ENCODE measurements around the gene DELE1.

Gene DELE1, protein sequence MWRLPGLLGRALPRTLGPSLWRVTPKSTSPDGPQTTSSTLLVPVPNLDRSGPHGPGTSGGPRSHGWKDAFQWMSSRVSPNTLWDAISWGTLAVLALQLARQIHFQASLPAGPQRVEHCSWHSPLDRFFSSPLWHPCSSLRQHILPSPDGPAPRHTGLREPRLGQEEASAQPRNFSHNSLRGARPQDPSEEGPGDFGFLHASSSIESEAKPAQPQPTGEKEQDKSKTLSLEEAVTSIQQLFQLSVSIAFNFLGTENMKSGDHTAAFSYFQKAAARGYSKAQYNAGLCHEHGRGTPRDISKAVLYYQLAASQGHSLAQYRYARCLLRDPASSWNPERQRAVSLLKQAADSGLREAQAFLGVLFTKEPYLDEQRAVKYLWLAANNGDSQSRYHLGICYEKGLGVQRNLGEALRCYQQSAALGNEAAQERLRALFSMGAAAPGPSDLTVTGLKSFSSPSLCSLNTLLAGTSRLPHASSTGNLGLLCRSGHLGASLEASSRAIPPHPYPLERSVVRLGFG
- 114 reads per million, percentile 85 among the genes with 10 or more reads in this experiment for total RNA-seq

DNA sequence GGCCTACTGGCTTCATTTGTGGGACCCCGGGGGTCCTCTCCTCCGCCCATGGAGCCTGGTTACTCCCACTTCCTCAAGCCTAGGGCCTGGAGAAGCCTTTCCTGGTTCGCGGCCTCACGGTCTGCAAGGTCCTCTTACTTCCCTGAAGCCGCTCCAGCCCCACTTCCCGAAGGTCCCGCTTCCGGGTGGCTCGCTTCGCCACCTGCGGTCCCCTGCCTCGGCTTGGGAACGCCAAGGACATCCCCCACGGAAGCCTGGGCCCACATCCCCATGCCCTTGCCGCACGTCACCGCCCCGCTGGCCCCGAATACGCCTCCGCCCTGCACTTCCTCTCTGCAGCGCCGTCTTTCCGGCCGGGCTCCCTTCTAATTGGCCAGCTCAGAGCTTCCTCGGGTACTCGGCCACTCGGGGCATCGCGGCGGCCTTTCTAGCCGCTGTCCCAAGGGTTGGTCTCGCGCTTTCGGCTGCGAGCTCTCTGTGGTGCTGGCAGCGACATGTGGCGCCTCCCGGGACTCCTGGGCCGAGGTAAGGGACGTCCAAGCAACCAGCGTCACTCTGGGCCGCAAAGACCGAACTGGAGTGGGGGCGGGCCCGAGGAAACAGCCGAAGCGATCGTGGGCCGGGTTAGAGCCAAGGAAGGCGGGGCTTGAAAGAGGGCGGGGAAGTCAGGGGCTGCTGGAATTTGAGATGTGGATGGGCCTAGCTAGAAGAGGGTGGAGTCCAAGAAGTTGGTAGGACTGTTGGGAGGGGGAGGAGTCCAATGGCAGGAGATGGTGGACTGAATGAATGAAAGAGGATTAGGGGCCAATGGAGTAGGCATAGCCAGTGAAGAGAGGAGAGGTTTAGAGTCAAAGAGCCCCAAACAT, at the start of gene DELE1:
Gene DELE1 (plus strand): TSS at position 424 of the 866 bp plus-strand sequence. CDS start 71 bp downstream, at position 495.
- peak; percentile 78 for DNase-seq

DNA sequence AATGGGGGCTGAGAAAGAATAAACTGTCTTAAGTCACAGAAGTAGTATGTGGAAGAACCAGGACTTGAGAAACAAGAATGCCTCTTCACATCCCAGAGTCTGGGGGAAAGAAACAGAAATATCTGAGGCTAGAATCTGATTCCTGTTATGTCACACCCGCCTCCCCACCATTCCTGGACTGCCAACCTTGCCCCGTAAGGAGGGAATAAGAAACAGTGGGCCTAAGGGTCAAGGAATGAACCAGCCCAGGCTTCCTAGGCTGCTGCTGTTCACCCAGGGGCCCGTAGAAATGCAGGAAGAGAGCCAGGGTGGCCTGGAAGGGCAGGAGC, 49.8 kb upstream of the DELE1 start:
- DNase-seq, result no peak

DNA sequence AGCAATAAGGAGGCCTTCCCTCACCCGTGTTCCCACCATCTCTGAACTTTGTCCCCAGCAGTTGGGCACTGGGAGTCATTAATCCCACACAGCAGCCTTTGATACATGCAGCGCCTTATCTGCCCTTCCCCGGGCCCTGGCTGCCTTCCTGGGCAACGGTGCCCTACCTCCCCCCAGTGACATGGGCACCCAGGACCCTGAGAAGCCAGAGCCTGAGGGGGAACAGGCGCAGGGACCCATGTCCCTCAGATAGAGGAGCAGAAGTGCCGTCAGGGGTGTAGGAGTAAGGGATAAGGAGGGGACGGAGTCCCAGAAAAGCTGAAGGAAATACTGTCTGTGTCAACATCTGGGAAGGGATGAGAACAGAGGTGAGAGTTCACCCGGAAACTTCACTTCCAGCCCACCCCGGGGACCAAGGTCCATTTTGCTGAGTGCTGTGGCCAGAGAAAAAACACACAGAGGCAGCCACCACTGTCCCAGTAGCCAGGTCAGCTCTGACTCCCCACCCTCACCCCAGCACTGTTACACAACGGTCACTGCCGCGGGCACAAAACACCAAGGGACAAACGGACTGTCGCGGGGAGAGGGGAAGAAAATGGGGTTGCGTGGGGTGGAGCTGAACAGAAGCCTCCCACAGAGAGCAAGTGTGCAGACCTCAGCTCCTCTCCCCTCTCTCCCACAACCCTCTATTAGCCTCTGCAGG, 49.3 kb upstream of the DELE1 start:
- no peak for DNase-seq

DNA sequence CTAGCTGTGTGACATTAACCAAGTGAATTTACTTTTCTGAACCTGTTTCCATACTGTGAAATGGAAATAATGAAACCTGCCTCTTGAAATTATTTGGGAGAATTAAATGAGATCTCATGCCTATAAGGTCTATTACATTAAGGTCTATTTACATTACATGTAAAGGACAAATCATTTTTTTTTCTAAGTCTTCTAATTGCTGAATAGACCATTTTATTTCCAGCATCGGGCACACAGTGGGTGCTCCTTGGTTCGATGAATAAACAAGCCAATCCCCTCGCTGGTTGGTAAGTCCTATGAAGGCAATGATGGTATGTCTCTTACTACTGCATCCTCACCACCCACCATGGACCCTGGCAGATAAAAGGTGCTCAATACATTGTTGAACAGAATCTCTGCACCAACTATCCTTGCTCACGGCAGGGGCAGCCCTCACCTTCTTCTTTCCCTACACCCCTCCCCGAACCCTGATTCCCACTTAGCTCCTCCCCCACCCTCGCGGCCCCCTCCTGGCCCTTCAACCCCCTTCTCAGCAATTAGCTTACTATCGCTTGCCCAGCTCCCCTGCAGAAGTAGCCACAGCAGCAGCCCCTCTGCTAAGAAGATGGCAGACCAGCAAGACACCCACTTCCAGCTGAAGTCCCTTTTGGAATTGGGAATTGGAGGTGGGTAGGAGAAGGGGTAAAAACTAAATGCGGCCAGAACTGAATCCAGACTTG, 48.5 kb upstream of the DELE1 start:
- no peak for DNase-seq

DNA sequence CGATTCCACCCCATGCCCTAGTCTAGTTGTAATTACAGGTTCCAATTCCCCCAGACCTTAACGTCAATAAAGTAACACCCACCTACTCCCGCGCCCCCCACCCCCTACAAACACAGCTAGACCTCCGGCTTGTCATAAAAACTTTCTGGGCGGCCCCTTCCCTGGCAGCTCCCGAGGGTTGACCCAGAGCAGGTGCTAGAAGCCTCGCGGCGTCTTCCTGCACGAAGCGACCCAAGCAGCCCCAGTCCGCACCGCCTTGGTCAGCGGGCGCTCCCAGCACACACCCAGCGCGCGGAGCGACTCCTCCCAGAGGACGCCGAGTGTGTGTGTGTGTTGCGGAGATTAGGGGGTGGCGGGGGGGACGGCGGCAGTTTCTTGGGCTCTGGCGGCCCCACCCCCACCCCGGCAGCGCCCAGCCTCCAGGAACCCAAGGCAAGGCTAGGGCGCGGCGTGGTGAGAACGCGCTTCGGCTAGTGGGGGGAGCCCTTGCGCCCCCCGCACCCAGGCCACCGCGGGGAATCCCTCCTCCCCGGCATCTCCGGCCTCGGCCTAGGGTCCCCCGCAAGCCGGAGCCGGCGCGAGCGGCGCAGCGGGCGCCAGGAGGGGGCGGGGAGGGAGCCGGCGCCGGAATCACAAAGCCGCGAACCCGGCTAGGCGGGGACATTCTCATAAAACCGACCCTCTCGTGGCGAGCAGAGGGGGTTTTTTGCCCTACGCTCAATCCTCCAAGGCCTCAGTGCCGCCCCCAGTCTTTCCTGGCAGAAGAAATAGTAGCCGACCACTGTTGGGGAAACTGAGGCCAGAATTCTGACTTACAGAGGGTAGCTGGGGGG, 47.7 kb upstream of the DELE1 start:
- DNase-seq, result no peak

DNA sequence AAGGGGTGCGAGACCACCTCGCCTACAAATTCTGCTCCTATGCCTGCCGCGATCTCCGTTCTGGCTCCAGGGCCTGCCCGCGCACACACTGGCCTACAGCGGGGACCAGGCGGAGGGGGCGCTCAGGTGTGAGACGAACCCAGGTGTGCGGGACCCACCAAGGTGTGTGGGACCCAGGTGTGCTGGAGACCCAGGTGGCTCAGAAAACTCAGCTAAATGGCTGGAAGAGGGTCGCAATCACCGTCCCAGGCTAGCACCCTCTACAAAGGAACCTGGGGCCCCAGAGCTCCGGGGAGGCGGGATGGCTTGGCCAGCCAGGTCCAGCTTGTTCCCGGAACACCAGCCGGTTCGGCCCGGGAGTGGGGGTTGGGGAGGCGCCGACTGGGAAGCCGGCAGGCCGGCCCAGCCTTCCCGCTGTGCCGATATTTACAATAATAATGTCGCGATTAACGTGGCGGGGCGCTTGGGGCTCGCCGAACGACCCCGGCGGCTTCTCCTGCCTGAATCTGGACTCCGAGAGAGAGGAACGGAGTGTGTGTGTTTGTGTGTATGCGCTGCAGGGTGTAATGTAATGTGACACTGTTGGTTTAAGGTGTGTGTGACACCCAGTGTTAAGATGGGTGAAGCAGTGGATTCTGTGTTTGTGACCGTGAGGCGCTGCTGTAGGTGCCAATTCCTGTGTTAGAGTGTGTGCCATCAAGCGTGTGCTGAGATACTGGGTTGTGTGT, 46.9 kb upstream of the DELE1 start:
- no peak for DNase-seq

DNA sequence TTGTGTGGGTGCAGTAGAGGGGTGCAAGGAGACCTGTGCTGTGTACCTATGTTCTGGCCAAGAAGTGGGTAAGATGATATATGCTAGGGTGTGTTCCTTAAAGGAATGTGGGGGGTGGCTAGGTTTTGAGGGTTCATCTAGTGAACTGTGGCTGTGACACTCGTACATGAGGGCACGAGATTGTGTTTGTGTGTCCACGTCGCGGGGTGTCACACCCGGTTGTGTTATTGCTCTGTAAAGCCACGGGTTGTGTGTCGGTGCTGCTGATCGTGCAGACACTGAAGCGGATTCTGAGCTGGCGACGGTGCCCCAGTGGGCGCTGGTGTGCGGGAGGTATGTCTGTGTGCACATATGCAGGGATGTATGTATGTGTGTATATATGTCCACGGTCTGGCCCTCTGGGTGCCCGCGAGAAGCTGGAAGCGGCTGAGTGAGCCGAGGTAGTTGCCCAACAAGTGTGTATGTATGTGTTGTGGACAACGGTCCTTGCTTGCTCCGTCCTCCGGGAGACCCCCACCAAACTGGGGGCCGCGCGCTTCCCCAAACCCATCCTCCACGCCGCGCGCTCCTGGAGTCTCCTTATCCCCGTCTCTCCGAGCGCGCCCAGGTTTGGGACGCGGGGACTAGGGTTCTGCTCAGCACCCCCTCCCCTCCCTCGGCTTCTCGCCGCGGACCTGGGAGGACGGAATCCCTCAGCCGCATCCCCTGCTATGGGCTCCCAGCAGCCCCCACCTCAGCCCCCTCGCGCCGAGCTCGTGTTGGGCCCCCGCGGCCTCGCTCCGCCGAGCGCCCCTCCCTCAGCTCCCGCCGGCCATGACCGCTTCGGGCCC, 46.1 kb upstream of the DELE1 start:
- DNase-seq, result no peak

DNA sequence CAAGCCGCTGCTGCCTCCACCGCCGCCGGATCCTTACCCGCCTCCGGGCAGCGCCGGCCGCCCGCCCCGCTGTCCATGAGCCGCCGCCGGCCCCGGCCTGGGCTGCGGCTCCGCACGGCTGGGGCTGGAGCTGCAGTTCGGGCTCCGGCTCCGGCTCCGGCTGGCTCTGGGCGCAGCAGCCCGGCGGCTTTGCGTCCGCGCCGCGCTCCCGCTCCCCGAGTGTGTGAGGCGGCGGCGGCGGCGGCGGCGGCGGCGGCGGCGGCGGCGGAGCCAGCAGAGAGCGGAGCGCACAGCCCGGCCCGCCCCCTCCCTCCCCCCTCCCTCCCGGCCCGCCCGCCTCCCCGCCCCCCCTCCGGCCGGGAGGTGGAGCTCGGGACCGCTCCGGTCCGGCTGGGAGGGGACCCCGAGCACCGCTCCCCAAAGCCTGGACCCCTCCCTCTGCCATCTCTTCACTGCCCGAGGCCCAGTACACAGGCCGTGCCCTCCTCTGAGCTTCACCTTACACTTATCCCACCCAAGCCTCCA, 45.4 kb upstream of the DELE1 start, which contains the start of gene PCDH1:
Gene PCDH1 (minus strand): TSS at position 225 of the 525 bp plus-strand sequence. CDS start 148 bp downstream, at position 77.
- no peak for DNase-seq

DNA sequence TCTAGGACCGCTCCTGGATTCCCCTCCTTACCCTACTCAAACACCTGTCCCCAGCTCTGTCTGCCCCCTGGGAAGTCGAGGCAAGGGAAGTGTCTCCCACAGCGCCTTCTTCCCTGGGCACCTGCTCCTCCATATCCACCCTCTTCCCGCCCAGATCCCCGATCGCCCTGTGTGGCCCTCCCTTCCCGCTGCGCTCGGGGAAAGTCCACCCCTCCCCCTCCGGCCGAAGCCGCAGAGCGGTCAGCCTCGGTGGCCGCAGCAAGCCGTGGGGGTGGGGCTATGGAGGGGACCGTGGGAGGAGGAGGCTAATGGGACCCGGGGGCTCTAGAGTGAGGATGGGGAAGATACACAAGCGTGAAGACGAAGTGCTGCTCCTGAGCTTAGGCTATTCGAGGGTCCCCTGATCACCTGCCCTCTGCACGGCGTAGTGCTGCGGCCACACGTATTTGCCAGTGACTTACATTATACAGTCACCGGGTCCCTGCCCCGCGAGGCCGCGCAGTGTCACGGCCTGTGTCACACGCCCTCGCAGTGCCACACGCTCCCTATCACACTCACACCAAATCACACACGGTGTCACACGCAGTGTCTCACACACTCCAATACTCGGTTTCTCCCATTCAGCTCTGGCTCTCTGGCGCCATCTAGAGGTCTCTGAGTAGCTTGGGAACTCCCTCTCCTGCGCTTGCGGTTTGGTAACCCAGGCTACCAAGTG, 44.8 kb upstream of the DELE1 start:
- peak; percentile 86 for DNase-seq

DNA sequence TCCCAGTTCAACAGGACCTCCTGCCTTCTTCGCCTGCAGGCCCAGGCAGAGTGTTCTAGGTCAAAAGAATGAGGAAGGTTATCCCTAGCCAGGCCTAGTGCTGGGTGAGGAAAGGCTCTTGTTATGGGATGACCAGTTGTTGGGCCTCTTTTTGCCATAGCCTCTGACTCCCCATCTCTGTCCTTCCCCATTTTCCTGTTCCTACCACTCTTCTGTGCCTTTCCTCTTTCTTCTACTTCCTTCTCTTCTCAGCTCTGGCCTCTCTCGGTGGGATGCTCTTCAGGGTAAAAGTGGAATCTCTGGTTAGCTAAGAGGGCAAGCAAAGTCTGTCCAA, 44.3 kb upstream of the DELE1 start:
- DNase-seq, result no peak

DNA sequence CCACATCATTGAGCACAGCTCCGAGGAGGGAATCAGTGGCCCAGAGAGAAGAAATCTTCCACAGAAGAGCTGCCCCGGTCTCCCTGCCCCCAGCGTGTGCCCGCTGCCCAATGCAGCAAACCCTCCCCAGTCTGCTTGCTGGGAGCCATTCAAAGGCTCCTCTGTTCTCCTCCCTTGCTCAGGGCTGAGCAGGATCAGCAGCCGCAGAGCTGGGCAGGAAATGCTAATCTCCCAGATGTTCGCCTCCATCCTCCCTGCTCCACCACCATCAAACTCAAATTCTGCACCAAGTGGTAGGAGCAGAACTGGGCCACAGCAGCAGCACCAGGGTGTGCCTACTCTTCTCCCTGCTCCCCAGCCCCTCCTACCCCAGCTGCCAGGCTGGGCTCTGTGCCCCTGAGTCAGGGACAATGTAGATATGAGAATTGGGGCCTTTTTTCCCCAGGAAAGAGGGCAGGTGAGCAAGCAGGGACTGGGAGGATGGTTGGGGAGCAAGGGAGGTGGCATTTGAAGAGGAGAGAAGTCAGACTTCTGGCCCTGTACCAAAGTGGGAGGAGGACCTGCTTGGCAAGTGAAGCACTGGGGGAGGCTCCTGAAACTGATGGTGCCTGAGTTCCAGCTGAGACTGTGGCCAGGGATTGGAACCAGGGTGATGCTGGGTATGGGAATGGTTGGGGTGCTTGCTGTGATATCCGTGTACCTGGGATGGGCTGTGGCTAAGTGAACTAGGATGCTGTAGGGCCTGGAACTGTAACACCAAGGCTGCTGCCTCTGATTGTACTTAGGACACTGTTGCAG, 43.5 kb upstream of the DELE1 start:
- no peak for DNase-seq

DNA sequence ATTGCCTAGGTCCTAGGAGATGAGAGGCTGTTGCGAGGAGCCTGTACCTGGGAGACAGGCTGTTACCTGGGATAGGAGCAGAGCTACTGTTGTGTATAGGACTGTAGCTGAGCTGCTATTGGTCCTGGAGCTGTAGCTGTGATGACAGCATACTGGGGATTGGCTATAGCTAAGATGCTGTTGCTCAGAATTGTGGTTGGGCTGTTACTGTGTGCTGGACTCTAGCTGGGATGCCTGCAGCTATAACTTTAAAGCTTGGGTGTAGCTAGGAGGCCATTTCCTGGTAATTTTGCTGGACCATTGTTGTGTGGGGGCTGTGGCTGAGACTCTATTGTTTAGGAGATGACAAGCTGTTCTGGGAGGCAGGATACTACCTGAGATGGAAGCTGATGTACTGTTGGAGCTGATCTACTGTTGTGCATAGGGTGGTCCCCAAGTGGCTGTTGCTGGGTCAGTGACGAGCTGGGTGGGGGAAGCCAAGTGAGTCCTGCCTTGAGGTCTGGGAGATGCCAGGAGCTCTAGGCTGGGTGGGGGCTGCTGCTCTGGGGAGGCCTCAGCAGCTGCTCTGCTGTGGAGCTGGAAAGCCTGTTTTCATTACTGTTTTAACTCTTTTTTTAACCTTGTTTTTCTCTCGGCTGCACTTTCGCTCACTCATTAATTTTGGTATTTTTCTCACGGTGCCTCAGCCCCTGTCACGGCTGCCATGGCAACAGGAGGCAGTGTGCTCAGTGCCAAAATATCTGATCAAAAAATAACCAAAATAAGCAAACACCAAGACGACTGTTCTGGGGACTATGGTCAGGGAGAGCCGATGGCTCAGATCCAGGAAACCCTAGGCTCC, 42.5 kb upstream of the DELE1 start:
- no peak for DNase-seq

DNA sequence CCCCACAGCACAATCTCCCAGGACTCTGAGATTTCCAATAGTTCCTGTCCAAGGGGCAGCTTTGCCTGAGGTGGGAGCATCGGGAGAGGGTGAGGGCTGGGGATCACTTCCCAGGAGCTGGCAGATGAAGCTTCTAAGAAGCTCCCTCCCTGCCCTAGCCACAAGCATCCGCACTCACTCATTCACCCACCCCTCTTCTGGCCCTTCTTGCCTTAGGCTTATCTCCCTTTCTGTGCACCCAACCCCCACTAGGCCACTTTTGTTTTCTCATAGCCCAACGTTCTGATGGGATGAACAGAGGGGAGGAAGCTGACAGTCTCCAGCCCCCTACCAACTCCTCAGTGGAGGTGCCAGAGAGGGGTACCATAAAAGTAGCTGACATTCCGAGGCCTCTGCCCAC, 41.8 kb upstream of the DELE1 start:
- no peak for DNase-seq

DNA sequence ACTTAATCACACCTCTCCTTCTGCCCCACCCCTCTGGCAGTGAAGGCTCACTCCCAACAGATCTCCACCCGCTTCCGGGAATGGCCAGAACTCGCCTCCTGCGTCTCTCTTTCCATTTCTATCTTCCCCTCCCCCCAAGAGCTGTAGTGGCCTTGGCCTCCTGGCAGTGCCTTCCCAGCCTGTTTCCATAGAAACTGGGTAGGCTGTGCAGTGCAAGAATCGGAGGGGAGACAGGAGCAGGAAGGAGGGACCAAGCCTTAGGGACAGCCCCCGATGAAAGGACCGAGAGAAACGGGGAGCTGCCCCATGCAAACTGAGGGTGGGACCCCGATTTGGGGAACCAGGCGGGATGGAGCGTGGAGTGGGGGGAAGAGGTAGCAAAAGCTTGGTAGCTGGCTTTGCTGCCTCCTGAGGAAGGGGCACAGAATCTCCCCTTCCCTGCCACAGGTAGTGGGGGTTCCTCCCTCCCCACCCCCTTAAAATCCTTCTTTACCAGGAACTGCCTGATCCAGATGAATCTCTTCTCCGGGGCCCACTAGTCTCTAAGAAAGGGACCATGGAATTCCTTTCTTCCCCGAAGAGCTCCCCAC, 41.0 kb upstream of the DELE1 start:
- no peak for DNase-seq

DNA sequence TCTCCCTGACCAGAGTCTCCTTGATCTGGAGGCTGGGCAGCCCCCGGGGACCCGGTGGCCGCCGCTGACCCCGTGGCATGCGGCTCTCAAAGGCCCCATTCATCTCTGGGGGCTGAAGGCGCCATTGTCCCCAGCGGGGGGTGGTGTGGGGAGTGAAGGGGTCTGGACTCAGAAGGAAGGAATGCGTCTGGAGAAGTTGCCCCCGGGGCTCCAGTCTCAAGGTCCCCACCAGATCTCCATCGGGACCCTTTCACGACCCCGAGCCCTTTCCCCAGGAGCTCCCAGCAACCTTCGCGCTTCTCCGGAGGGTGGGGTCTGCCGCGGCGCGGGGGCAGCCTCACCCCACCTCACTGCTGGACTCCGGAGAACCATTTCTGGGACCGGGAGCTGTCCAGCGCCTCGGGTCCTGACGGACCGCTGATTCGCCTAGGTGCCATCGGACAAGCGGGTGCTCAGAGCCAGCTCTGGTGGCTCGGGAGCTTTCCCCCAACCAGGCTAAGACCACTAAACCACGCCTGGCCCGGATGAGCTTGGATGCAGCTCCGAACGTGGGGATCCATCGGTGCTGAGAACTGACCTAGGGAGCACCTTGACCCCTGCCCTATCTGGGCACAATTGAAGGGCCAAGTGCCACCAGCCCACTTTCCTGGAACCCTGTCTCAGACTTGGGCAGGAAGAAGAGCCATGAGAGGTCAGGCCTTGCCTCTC, 40.3 kb upstream of the DELE1 start:
- DNase-seq, result no peak

DNA sequence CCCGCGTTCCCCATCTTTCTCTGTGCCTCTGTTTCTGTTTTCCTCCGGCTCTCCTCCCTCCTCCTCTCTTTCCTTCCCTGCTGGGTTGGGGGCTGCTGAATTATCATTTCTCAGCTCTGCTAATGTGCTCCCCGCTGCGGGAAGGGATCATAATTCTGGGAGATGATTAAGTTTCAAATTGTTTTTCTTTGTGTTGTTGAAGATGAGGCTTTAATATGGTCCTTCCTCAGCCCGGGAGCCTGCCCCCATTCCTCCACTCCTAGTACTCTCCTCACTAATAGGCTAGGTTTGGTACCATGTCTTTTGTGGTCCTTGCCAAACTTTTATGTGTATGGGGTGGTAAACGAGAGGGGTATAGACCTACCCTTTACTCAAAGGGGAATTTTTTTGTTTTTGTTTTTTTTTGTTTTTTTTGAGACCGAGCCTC, 39.8 kb upstream of the DELE1 start:
- no peak for DNase-seq

All from effector CD4-positive, alpha-beta T cell (primary cell).